Omental fat pad (tissue), 4 donors: ENCODE measurements around the gene ADORA3. TPM values are rescaled to one million over a fixed set of nuclear protein-coding genes. Genes with fewer than 3 reads are reported as not detected.

Experiments
- ATAC-seq: fragments of 150-250 bp; one replicate; pipeline ENCODE4 v1.9.1; 2016; ENCODE audit warnings: mild to moderate bottlenecking, moderate library complexity; ENCODE audit not compliant: low FRiP score
- DNase-seq: peaks from one replicate; pipeline ENCODE4 v3.0.0-alpha.2; 2019; ENCODE audit warnings: low spot score
- CTCF ChIP-seq, 3 donors: fragments of 450-650 bp; IDR thresholded peaks; one replicate each; pipeline ENCODE4 v1.5.1; 2016 to 2017; ENCODE audit warnings: antibody characterized with exemption in 3 of 3, mild to moderate bottlenecking in 3 of 3, moderate library complexity in 2 of 3
- total RNA-seq, 4 donors: library from RNA; depleted of rRNA; stranded (reverse); fragments of >200 nt; gene quantifications; one replicate each; pipeline ENCODE4 v1.1.0, GENCODE V29; 2016

Gene ADORA3
- total RNA-seq, 4 donors from 2014 or later: 9.2 to 28.5 (median 14.5) TPM

GRCh38 chr1:111476761-111477309 lies 26.6 kb downstream of the ADORA3 start:
- ATAC-seq (no peak), DNase-seq (no peak)
- no peak for TF ChIP-seq CTCF (IDR thresholded peaks at IDR 0.05)

DNA sequence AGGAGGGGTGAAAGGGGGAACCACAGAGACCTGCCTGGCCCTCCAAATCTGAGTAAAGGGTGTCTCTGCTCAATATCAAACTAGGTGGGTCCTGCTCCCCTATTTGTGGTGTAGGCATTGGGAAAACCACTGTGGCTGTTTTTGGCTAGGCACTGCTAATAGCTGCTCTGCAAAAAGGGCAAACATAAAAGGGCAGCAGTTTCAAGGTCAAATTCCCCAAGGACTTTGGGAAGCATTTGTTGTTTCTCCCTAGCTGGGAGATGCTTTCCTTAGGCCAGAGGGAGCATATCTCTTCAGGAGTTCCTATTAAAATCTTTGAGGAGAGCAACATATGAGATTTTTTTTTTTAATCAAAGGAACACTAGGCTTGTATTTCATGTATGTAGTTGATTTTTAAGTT lies 27.2 kb downstream of the ADORA3 start:
- DNase-seq (no peak), ATAC-seq (no peak)
- TF ChIP-seq CTCF (IDR thresholded peaks at IDR 0.05): no peak

DNA sequence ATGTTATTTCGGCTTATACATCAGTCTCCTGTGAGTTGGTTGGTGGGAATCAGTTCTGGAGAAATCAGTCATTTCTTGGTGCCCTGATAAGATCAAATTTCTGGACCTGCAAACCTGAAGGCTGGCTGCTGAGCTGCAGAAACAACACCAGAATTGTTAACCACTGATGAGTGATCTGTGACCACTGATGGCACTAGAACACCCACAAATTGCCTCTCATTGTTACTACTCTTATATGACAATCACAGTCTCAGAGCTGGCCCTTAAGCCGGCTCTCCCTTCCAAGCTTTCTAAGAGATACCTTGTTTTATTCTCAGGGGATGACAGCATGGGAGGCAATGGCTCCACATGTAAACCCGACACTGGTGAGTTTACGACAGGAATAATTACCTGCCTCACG lies 27.7 kb downstream of the ADORA3 start:
- TF ChIP-seq CTCF (IDR thresholded peaks at IDR 0.05): no peak
- DNase-seq (no peak), ATAC-seq (no peak)

- TF ChIP-seq CTCF (IDR thresholded peaks at IDR 0.05): no peak
- no peak for ATAC-seq
- DNase-seq: no peak
These were observed 28.9 kb downstream of the ADORA3 start for GRCh38 chr1:111474521-111474920.

GRCh38 chr1:111474106-111474505 lies 29.3 kb downstream of the ADORA3 start:
- TF ChIP-seq CTCF (IDR thresholded peaks at IDR 0.05): no peak
- DNase-seq (no peak), ATAC-seq (no peak)

- DNase-seq: no peak
- ATAC-seq: no peak
- no peak for TF ChIP-seq CTCF (IDR thresholded peaks at IDR 0.05)
These were observed 31.9 kb downstream of the ADORA3 start for GRCh38 chr1:111471538-111471937.

GRCh38 chr1:111471012-111471411 lies 32.4 kb downstream of the ADORA3 start:
- DNase-seq: no peak
- no peak for ATAC-seq
- TF ChIP-seq CTCF (IDR thresholded peaks at IDR 0.05): no peak
